ENCODE data around the gene FBH1.

DNA sequence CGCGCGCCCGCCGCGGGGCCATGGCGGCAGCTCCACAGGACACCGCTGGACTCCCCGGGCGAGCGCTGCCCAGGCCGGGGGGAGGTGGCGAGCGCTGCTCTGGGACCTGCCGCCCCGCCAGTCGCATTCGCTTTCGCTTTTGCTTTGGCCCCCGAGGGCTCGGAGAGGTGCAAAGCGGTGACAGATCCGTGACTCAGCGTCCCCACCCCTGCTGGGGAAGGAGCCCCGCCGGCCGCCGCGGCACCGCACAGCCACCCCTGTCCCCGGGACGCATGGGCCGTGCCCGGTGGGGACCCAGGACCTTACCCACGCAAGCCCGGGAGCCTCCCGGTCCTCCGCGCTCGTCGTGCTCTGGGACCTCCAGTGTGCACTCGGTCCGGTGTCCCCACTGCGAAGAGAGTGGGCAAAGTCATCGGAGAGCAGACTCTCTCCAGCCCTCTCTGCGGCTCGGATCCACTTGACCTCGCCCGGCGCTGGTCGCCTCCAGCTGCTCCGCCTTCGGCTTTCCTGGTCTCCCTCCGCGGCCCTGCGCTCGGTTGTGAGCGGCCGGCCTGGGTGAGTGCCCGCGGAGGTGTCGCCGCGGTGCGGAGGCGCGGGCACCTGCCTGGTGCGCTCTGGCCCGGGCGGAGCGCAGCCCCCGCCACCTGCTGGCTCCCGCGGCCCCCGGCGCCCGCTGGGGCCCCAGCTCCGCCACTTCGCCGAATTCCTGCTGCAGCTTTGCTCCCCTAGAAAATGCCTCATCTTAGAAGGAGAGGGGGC, 87.6 kb downstream of the FBH1 start, which contains the start of gene IL15RA:
- TF ChIP-seq, protein P1, sequence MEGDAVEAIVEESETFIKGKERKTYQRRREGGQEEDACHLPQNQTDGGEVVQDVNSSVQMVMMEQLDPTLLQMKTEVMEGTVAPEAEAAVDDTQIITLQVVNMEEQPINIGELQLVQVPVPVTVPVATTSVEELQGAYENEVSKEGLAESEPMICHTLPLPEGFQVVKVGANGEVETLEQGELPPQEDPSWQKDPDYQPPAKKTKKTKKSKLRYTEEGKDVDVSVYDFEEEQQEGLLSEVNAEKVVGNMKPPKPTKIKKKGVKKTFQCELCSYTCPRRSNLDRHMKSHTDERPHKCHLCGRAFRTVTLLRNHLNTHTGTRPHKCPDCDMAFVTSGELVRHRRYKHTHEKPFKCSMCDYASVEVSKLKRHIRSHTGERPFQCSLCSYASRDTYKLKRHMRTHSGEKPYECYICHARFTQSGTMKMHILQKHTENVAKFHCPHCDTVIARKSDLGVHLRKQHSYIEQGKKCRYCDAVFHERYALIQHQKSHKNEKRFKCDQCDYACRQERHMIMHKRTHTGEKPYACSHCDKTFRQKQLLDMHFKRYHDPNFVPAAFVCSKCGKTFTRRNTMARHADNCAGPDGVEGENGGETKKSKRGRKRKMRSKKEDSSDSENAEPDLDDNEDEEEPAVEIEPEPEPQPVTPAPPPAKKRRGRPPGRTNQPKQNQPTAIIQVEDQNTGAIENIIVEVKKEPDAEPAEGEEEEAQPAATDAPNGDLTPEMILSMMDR (conservative IDR thresholded peaks at IDR 0.05; ENCODE audit: low read depth, low read length), result no peak
- TF ChIP-seq EZH2 (IDR thresholded peaks at IDR 0.05; ENCODE audit: borderline replicate concordance, low read depth, low read length, poor library complexity, severe bottlenecking), result no peak
